Endothelial cell of umbilical vein (primary cell): ENCODE measurements around the gene ELOVL2.

Experiments used
- CTCF ChIP-seq, 2 donors: IDR thresholded peaks; 1 replicate in 1 of 2; 2 replicates in 1 of 2; pipeline ENCODE4 v1.5.1; 2011; ENCODE audit warnings: low read length in 2 of 2, mild to moderate bottlenecking in 2 of 2, moderate library complexity in 2 of 2, control low read depth in 1 of 2, inconsistent platforms in 1 of 2, low read depth in 1 of 2; ENCODE audit not compliant: insufficient read depth in 1 of 2; ENCODE audit errors: extremely low read depth in 1 of 2
- FOS ChIP-seq: IDR thresholded peaks from 2 replicates; pipeline ENCODE4 v1.6.1; 2011; ENCODE audit warnings: mild to moderate bottlenecking, low read length, moderate library complexity, borderline replicate concordance; ENCODE audit not compliant: insufficient read depth
- MAX ChIP-seq: IDR thresholded peaks from 2 replicates; pipeline ENCODE4 v1.6.1; 2011; ENCODE audit not compliant: insufficient read depth, insufficient read length
- POLR2A ChIP-seq: IDR thresholded peaks from 2 replicates; pipeline ENCODE4 v1.6.1; 2012; ENCODE audit warnings: low read depth, mild to moderate bottlenecking, control low read depth, low read length
- POLR2AphosphoS5 ChIP-seq: IDR thresholded peaks from 2 replicates; pipeline ENCODE4 v1.6.1; 2012; ENCODE audit warnings: low read depth, mild to moderate bottlenecking, control low read depth, low read length, moderate library complexity; ENCODE audit not compliant: insufficient read depth

- TF ChIP-seq CTCF (IDR thresholded peaks at IDR 0.05; ENCODE audit: extremely low read depth in 1 of 2, insufficient read depth in 1 of 2, low read depth in 1 of 2, low read length in 2 of 2) = no peak
- no peak for TF ChIP-seq POLR2A
- no peak for TF ChIP-seq POLR2AphosphoS5
- no peak for TF ChIP-seq MAX
- no peak for TF ChIP-seq FOS
Observed at GRCh38 chr6:10956776-10957175, 87.3 kb downstream of the ELOVL2 start.
